ENCODE measurements around the gene KIFAP3.
"Not testable (repeated sequence)": the region's sequence is repeated elsewhere in the genome, so short reads cannot be mapped to it uniquely, and the experiment has no call there.

Gene KIFAP3

DNA sequence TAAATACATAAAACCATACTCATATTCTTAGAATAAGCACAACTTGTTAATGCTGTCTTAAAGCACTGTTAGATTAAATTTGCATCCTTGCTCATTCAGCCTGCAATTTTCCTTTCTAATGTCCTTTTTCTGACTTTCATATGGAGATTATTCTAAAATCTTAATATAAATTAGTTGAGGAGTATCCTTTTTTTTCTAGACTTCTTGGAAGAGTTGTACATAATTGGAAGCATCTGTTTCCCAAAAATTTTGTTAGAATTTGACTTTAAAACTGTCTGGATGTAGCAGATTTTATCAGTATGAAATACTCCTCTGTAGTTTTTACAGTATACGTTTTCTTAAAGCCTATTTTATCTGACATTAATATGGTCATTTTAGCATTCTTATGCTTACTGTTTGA lies 9.7 kb downstream of the KIFAP3 start:
- no peak for DNase-seq

DNA sequence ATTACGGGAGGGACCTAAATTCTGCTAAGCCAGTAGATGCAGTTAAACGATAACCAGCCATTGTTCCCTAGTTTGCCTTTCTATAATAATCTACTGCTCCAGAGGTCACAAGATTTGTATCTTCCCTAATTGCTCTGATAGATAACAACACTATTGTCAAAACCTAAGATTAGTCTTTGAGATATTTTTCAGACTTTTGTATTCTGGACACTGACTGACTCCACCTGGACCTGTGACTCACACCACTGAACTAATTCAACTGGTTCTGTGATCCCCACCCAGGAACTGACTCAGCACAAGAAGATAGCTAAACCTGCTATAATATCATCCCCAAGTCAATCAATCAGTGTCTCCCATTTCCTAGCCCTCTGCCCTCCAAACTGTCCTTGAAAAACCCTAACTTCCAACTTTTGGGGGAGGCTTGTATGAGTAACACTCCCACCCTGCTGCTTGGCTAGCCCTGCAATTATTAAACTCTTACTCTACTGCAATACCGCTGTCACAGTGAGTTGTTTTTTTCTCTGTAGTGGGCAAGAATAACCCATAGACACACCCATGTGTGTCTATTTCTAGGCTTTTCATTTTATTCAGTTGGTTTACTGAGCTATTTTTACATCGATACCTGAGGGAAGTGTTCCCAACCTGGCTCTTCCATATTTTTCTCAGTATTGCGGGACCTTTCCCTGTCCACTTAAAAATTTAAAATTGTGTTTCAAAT lies 11.2 kb downstream of the KIFAP3 start:
- DNase-seq = no peak

DNA sequence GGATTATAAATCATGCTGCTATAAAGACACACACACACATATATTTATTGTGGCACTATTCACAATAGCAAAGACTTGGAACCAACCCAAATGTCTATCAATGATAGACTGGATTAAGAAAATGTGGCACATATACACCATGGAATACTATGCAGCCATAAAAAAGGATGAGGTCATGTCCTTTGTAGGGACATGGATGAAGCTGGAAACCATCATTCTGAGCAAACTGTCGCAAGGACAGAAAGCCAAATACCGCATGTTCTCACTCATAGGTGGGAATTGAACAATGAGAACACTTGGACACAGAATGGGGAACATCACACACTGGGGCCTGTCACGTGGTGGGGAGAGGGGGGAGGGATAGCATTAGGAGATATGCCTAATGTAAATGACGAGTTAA lies 12.8 kb downstream of the KIFAP3 start:
- not testable (repeated sequence) for DNase-seq

DNA sequence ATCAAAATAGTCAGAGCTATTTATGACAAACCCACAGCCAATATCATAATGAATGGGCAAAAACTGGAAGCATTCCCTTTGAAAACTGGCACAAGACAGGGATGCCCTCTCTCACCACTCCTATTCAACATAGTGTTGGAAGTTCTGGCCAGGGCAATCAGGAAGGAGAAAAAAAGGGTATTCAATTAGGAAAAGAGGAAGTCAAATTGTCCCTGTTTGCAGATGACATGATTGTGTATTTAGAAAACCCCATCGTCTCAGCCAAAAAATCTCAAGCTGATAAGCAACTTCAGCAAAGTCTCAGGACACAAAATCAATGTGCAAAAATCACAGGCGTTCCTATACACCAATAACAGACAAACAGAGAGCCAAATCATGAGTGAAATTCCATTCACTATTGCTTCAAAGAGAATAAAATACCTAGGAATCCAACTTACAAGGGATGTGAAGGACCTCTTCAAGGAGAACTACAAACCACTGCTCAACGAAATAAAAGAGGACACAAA lies 14.4 kb downstream of the KIFAP3 start:
- DNase-seq = not testable (repeated sequence)

DNA sequence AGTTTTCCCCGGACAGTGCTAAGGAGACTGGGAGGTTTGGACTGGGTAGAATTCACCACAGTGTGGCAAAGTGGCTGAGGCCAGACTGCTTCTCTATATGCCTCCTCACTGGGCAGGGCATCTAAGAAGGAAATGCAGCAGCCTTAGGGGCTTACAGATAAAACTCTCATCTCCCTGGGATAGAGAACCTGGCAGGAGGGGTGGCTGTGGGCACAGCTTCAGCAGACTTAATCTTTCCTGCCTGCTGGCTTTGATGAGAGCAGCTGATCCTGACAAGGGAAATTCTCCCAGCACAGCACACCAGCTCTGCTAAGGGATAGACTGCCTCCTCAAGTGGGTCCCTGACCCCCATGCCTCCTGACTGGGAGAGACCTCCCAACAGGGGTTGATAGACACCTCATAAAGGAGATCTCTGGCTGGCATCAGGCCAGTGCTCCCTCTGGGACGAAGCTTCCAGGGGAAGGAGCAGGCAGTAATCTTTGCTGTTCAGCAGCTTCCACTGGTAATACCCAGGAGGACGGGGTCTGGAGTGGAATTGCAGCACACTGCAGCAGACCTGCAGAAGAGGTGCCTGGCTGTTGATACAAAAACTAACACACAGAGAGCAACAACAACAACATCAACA lies 25.2 kb downstream of the KIFAP3 start:
- no peak for DNase-seq

DNA sequence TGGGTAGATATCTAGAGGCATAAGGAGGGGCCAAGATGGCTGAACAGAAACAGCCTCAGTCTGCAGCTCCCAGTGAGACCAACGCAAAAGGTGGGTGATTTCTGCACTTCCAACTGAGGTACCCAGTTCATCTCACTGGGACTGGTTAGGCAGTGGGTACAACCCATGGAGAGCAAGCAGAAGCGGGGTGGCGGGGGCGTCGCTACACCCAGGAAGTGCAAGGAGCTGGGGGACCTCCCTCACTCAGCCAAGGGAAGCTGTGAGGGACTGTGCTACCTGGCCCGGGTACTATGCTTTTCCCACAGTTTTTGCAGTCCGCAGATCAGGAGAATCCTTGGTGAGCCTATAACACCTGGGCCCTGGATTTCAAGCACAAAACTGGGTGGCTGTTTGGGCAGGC lies 26.0 kb downstream of the KIFAP3 start:
- no peak for DNase-seq

DNA sequence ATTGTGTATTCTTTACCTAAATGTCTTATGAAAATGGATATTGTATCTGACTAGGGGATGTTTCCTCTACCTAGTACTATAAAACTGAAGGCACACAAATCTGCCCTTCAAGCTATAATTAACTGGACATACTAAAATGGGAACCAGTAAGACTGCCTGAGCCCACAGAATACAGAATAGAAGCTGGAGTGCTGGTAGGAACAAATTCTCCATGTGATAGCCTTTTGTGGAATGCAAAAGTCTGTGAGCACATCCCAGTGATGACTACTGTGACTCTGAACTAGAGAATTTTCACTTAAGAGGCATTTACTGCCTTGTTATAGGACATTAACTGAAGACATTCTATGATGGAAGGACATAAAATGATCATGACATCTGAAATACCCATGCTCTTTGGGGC lies 30.3 kb downstream of the KIFAP3 start:
- no peak for DNase-seq

DNA sequence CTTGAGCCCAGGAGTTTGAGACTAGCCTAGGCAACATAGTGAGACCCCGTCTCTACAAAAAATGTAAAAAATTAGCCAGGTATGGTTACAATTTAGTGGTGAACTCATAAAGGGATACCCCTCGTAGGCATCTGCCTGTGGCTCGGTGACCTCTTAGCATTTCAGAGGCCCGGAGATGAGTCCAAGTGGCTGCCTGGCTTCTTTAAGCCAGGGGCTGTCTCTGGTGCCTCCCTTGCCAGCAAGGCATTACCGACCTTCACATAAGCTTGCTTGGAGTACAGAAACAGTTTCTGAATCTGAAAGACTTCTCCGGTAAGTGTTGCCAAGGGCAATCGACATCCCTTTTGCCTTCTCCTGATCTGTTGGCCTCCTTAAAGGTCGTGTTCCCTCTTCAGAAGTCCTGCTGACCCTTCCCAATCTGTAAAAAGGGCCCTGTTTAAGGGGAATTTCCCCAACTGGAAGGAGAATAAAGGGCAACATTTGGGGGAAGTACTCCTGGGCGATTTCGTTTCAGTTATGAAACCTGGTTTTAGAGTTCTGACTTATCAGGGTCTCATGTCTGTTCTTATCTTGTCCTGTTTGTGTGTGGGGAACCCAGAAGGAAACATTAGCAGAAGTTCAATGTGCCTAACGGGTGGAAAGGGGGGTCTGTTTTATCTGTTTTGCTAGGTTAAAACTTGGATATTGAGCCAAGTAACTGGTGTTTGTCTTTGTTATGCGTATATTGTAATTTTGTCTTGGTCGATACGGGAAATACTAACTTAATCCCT lies 32.9 kb downstream of the KIFAP3 start:
- DNase-seq = no peak

DNA sequence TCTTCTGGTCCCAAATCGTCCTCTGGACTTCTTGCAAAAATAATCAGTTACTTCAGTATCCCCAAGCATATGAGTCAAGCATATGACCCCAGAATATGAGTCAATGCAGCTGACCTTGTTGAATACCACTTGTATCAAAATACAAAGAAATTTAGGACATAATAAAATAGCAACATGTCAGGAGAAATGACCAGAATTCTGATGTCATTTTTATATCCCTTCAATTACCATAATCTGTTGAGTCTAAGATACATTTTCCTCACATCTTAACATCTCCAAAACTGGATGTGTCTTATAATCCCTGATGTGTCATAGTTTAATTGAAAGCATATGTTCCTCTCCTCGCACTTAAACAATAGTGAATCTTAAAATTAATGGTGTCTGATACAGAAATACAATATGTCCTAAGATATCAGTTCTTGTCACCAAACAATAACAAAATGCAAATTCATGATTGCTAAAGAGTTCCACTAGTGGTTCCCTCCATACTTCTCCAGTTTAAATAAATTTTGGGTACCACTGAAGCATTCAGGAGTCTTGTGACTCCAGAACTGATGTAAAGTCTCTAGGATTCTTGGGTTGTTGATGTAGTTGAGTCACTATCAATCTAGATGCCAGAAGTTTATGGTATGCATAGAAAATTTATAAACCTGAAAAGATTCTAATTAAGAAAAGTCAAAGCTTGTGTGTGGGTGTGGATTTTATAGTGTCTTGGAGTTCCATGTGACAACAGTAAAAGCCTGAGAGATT lies 41.8 kb downstream of the KIFAP3 start:
- DNase-seq = no peak

DNA sequence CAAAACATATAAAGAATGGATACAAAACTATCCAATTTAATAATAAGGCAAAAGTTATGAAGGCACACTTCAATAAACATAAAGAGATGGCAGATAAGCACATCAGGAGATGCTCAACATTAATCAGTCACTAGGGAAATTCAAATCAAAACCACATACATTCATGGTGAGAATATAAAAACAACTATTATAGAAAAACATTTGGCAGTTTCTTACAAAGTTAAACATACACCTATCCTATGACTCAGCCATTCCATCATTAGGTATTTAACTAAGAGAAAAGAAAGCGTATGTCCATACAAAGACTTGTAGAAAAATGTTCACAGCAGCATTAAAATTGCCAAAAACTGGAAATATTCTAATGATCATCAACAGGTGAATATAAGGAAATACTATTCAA lies 44.3 kb downstream of the KIFAP3 start:
- no peak for DNase-seq

DNA sequence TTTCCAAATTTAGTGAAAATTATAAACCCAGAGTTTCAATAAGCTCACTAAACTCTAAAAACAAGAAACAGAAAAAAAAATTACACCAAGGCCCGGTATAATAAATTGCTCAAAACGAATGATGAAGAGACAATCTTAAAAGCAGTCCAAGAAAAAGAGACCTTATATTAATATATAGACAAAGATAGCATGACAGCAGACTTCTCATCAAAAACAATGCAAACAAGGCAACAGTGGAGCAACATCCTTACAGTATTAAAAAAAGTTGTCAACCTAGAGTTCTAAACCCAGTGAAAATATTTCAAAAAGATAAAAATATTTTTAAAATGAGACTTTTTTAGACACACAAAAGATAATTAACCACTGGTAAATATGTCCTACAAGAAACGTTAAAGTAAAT lies 46.7 kb downstream of the KIFAP3 start:
- DNase-seq = no peak

DNA sequence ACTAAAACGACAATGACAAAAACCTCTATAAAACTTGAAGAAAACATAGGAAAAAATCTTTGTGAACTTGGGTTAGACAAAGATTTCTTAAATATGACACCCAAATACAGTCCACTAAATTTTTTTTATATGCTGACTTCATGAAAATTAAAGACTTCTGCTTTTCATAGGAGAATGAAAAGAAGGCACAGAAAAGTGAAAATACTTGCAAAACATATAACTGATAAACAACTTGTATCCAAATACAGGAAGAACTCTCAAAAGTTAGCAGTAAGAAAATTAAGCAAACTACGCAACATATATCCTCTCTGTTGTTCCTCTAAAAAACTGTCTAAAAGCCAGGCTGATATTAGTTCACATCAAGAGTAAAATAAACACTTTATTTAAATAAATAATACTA lies 53.6 kb downstream of the KIFAP3 start:
- DNase-seq = no peak

DNA sequence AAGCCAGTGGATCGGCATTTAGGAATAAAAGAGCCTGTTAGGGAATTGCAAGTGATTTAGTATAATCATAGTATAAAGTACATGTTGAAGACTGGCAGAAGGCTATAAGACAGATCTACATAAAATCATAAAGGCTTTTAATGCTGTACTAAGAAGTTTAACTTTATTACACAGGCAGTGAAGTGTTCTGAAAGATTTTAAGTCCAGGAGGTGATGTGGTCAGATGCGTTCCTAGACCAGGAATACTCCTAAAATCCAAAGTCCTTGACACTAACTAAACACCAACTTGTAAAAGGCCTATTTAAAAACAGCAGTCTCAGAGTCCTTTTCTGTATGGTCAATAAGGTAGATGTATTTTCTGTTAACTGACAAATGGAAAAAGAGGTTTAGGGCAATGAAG lies 57.0 kb downstream of the KIFAP3 start:
- DNase-seq = no peak

DNA sequence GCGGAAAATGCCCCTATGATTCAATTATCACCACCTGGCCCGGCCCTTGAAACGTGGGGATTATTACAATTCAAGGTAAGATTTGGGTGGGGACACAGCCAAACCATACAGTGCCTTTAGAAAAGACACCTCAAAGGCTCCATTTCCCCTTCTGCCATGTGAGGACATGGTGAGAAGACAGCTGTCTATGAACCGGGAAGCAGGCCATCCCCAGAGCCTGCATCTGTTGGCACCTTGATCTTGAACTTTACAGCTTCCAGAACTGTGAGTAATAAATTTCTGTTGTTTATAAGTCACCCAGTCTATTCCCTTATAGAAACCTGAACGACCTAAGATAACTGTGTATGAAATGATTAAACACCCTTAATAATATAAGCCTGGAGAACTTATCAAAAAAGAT lies 61.6 kb downstream of the KIFAP3 start:
- peak in 1 of 56 donors; percentile 2 for DNase-seq

DNA sequence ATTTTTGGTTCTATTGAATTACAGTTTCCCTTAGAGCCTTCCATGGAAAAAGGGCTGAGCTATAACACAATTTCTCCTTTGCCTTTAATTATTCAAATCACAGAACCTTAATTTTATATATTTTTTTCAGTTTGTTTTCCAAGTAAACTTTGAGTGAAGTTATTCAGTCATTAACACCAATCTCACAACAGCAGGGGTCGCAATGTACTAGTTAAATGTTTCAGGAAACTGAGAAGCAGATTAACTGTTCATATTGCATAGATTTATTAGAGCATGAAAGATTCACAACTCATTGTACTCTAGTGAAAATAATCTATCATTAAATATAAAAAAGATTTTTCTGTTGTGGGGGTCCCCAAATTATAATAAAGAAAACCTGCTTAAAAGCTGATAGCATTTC lies 64.1 kb downstream of the KIFAP3 start:
- DNase-seq = peak in 1 of 56 donors; percentile 4

DNA sequence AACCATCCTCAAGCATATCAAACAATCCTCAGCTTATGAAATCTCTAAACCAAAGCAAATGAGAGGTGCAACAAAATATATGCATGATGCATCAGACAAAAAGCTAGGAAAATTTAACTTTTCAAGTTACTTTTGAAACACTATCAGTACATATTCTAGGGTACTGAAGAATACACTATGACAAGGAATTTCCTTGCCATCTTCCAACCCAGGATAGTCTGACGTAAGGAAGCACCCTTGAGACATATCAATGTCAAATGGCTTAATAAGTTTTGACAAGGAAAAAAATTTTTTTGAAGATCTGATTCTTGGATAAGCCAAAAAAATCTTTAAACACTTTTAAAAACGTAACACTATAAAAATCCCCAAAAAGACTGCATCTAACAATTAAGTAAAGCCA lies 64.9 kb downstream of the KIFAP3 start:
- no peak for DNase-seq

DNA sequence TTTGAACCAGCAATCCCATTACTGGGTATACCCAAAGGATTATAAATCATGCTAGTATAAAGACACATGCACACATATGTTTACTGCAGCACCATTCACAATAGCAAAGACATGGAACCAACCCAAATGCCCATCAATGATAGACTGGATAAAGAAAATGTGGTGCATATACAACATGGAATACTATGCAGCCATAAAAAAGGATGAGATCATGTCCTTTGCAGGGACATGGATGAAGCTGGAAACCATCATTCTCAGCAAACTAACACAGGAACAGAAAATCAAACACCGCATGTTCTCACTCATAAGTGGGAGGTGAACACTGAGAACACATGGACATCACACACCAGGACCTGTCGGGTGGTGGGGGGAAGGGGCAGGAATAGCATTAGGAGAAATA lies 65.8 kb downstream of the KIFAP3 start:
- DNase-seq = not testable (repeated sequence)

DNA sequence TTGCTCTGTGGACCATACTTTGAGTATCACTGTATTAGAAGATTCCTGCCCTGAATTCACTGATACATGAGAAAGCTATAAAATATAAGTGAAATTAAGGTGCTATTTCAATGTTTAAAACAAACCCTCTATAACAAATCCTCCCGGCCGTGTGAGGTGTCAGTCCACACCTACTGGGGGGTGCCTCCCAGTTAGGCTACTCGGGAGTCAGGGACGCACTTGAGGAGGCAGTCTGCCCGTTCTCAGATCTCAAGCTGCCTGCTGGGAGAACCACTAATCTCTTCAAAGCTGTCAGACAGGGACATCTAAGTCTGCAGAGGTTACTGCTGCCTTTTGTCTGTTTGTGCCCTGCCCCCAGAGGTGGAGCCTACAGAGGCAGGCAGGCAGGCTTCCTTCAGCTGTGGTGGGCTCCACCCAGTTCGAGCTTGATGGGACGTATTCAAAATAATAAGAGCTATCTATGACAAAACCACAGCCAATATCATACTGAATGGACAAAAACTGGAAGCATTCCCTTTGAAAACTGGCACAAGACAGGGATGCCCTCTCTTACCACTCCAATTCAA lies 71.1 kb downstream of the KIFAP3 start:
- DNase-seq = not testable (repeated sequence)

DNA sequence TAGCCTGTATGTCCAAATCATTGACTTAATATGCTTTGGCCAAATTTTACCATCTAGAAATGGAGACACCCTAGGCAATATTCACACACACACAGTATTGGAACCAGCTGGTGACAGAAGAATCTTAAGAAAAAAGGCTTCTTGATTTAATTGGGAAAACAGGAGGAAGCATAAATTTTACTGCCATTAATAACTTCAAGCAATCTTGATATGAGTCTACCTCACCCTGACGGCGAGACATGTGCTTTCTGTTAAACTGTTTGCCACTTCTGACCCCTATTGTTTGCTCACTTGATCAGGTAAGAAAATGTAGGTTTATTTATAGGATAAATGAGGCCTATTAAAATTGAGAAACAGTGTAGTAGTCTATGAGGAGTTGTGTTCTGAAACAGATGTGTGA lies 73.2 kb downstream of the KIFAP3 start:
- no peak for DNase-seq

DNA sequence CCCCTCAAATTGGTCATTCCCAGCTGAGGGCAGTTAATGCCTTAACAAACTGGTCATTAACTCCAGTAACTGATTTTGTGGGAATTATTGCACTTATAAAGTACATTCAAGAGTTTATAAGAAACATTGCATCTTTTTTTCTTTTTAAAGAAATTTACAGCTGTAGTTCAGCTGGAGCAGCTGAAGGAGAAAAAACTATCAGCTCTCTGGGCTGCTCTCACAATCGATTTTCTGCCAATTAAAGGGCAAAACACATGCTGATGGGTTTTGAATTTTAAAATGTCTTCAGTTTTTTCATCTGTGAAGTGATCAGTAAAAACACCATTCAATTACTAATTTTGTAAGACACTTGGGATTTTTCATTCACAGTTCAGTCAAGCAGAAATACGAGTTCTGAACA lies 74.7 kb downstream of the KIFAP3 start:
- no peak for DNase-seq

DNA sequence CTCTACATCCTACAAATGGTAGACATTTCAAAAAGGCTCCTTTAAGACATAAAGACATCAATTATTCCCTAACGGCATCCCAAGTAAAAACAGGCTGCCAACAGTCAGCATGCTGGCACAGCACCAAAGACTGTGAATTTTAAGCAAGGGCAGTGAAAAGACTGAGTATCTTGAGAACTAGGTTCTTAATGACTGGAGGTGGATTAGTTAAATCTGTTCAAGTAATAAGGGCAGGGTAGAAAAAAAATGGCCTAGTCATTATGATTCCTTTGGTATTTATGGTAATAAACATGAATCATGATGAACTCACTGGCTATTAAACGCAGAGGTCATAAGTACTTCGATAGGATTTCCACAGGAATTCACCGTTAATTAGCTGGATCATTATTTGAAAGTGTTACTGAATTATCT lies 75.2 kb downstream of the KIFAP3 start:
- DNase-seq = peak in 13 of 56 donors; percentile 1 to 63 (median 8)
